Adrenal gland (tissue), 12 donors: ENCODE measurements around the gene RGS7. TPM values are rescaled to one million over a fixed set of nuclear protein-coding genes. Genes with fewer than 3 reads are reported as not detected.

Source experiments
- DNase-seq, 7 donors: peaks; one replicate each; pipeline ENCODE4 v3.0.0-alpha.2; 2019 to 2020
- H3K27ac ChIP-seq, 5 donors: fragments of 200-600 bp; sonication (generic) in 4 of 5; 1 replicate in 3 of 5; 2 replicates in 2 of 5; pipeline versions ENCODE4 v1.5.1 to v1.8.0; 2016 to 2020; ENCODE audit warnings: mild to moderate bottlenecking in 1 of 5
- H3K27me3 ChIP-seq: fragments of 200-600 bp; 2 replicates; pipeline ENCODE4 v1.8.0; 2021
- H3K36me3 ChIP-seq, 2 donors: fragments of 200-600 bp; replicated peaks in 1 of 2; 1 replicate in 1 of 2; 2 replicates in 1 of 2; pipeline versions ENCODE4 v1.5.1 to v1.8.0; 2018 to 2022
- H3K4me1 ChIP-seq, 2 donors: fragments of 200-600 bp; replicated peaks in 1 of 2; 1 replicate in 1 of 2; 2 replicates in 1 of 2; pipeline versions ENCODE4 v1.5.1 to v1.8.0; 2018 to 2021
- H3K4me3 ChIP-seq, 4 donors: fragments of 200-600 bp; sonication (generic) in 3 of 4; one replicate each; pipeline ENCODE4 v1.5.1; 2016 to 2018
- H3K9me3 ChIP-seq, 3 donors: fragments of 200-600 bp; sonication (generic) in 1 of 3; replicated peaks in 1 of 3; 1 replicate in 2 of 3; 2 replicates in 1 of 3; pipeline versions ENCODE4 v1.5.1 to v1.8.0; 2016 to 2021
- POLR2A ChIP-seq, 2 donors: fragments of 450-650 bp; IDR thresholded peaks; one replicate each; pipeline ENCODE4 v1.6.1; 2017; ENCODE audit warnings: antibody characterized with exemption in 2 of 2, mild to moderate bottlenecking in 2 of 2, moderate library complexity in 1 of 2
- WGBS, 4 donors: extraction: QIAGEN DNeasy Blood & Tissue Kit in 2 of 4; methylation state at CpG; one replicate each; pipeline versions ENCODE4 v1.1.5 to v1.1.7; 2013 to 2017; 5-methylcytosine and 5-hydroxymethylcytosine counted together
- intact Hi-C, 2 donors: fragments of 100-400 bp; cut with DNase I; formaldehyde crosslinking; loops; one replicate each; pipeline versions ENCODE4 v1.14.1 to v1.15.0; 2022 to 2023
- polyA plus RNA-seq, 3 donors: library from polyadenylated mRNA; stranded (reverse); fragments of 200-250 nt in 2 of 3; fragments of 350-450 nt in 1 of 3; fragmentation: Illumina TruSeq in 1 of 3; extraction: RNeasy Lipid Tissue Mini Kit (QIAGEN cat#74804) in 1 of 3; gene quantifications; one replicate each; pipeline ENCODE4 v1.2.3, GENCODE V29; 2013 to 2014
- total RNA-seq, 9 donors: library from RNA; depleted of rRNA in 4 of 9; stranded (reverse); fragments of >200 nt in 4 of 9; fragments of 120-200 nt in 1 of 9; fragmentation: NEBNext Ultra II Directional in 1 of 9; extraction: Animal tissue kit (Norgen Biotek cat#: 25700) in 1 of 9; gene quantifications; one replicate each; pipeline versions ENCODE4 v1.1.0 to v1.2.4, GENCODE V29; 2013 to 2023
- TF ChIP-seq, protein P1 (sequence below), 6 experiments: fragments of 450-650 bp in 4 of 6; fragments of 200-600 bp in 2 of 6; sonication (generic) in 1 of 6; IDR thresholded peaks; 1 replicate in 5 of 6; 2 replicates in 1 of 6; pipeline versions ENCODE4 v1.5.1 to v1.8.0; 2016 to 2021; ENCODE audit warnings: antibody characterized with exemption in 6 of 6, mild to moderate bottlenecking in 2 of 6, moderate library complexity in 1 of 6
- donor health status: healthy with polysubstance abuse.
- donor health status: Bipolar disorder and iron deficiency.
- donor health status: DM: yes; HTN: yes; CAD: no.
- donor health status: DM: no; HTN: no; CAD: no.
- donor health status: DM: no; HTN: no; CAD: no.
- donor health status: DM: yes; HTN: yes; CAD: no.

Gene RGS7
- total and polyA plus RNA-seq, 12 donors, result 1.1 to 6.1 (median 3.0) TPM

DNA sequence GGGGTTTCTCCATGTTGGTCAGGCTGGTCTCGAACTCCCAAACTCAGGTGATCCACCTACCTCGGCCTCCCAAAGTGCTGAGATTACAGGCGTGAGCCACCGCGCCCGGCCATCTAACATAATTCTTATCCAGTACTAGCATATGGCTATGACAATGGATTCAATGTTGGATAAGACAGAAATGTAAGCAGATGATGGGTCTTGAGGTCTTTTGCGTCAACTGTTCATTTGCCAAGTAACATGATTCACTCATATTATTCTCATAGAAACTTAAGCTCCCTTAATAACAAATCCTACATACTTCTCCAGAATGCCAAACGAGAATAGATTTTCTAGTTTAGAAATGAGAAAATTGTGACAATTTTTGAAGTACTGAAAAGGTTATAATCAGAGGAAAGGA is 170.3 kb downstream of the RGS7 start:
- no peak for DNase-seq
- Histone ChIP-seq H3K27ac (no peak overlapping the region), H3K4me1 (no peaks in the 10 kb centered on the region), H3K9me3 (no peaks in the 10 kb centered on the region), H3K36me3 (no peaks in the 10 kb centered on the region), H3K27me3 (no peaks in the 10 kb centered on the region), H3K4me3 (no peak overlapping the region)
- intact Hi-C loops, result no loop called here
- TF ChIP-seq POLR2A (IDR thresholded peaks at IDR 0.05), result no peak
- TF ChIP-seq, protein P1, sequence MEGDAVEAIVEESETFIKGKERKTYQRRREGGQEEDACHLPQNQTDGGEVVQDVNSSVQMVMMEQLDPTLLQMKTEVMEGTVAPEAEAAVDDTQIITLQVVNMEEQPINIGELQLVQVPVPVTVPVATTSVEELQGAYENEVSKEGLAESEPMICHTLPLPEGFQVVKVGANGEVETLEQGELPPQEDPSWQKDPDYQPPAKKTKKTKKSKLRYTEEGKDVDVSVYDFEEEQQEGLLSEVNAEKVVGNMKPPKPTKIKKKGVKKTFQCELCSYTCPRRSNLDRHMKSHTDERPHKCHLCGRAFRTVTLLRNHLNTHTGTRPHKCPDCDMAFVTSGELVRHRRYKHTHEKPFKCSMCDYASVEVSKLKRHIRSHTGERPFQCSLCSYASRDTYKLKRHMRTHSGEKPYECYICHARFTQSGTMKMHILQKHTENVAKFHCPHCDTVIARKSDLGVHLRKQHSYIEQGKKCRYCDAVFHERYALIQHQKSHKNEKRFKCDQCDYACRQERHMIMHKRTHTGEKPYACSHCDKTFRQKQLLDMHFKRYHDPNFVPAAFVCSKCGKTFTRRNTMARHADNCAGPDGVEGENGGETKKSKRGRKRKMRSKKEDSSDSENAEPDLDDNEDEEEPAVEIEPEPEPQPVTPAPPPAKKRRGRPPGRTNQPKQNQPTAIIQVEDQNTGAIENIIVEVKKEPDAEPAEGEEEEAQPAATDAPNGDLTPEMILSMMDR (IDR thresholded peaks at IDR 0.05), result no peak
- 70 to 92% (median 76%) methylated on average over 8 of the region's 8 CpGs for WGBS, 4 donors

DNA sequence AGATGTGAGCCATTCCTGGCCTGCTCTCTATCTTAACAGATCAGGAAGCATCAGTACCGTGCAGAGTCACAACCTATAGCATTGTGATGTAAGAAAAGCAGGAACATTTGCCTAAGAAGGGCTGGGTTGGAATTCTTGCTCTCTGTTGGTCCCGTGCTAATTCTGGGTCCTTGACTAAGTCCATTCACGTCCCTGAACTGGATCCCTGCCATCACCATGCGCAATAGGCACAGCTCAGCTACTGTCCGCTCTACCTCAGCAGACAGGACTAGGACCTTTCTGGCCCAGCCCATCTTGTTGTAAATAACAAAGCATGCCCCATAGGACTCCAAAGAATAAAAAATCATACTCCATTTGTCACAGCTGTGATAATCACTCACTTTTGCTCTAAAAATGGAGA is 175.0 kb downstream of the RGS7 start:
- no peak overlapping the region for H3K4me3 ChIP-seq
- no peak overlapping the region for H3K27ac ChIP-seq
- intact Hi-C loops, result no loop called here
- DNase-seq, result peak in 4 of 7 donors; percentile 25 to 60 (median 46)
- TF ChIP-seq POLR2A (IDR thresholded peaks at IDR 0.05), result no peak
- TF ChIP-seq, protein P1 (IDR thresholded peaks at IDR 0.05), result no peak
- H3K36me3 ChIP-seq, result no peaks in the 10 kb centered on the region
- WGBS, 4 donors, result 69 to 79% (median 75%) methylated on average over 5 of the region's 5 CpGs
- no peaks in the 10 kb centered on the region for H3K4me1 ChIP-seq
- no peaks in the 10 kb centered on the region for H3K9me3 ChIP-seq
- no peaks in the 10 kb centered on the region for H3K27me3 ChIP-seq

DNA sequence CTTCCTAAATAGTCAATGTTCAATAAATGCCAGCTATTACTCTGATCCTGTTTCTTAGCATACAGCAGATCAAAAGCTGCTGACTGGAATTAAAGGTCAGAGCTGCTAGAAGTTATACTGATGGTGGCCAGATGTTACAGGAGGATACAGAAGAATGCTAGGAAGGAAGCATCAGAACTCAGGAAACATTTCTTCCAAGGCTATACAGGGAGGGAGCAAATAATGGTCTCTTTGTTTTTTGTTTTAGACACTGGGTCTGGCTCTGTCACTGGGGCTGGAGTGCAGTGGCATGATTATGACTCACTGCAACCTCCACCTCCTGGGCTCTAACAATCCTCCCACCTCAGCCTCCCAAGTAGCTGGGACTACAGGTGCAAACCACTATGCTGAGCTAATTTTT is 175.5 kb downstream of the RGS7 start:
- no peak for DNase-seq
- no peaks in the 10 kb centered on the region for H3K4me1 ChIP-seq
- H3K9me3 ChIP-seq, result no peaks in the 10 kb centered on the region
- H3K36me3 ChIP-seq, result no peaks in the 10 kb centered on the region
- no peak for TF ChIP-seq POLR2A (IDR thresholded peaks at IDR 0.05)
- TF ChIP-seq, protein P1 (IDR thresholded peaks at IDR 0.05), result no peak
- H3K27me3 ChIP-seq, result no peaks in the 10 kb centered on the region
- intact Hi-C loops, result no loop called here
- H3K27ac ChIP-seq, result no peak overlapping the region
- no peak overlapping the region for H3K4me3 ChIP-seq

DNA sequence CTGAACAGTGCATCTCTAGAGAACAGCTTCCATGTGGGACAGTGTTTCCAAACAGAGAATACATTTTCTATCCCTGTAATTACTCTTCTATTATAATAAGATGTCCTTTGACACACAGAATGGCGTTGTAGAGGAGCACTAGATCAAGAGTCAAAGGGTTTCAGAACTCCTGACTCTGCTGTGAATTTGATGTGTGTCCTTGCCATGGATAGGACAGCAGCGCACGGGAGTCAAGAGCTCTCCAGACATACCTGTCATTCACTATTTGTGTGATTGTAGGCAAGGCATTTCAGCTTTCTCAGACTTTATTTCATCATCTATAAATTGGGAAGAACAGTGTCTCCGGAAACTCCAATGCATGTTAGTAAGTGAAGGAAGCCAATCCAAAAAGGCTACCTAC is 176.4 kb downstream of the RGS7 start:
- H3K9me3 ChIP-seq, result no peaks in the 10 kb centered on the region
- H3K27ac ChIP-seq, result no peak overlapping the region
- 77 to 87% (median 78%) methylated on average over 4 of the region's 4 CpGs for WGBS, 4 donors
- no peak for TF ChIP-seq POLR2A (IDR thresholded peaks at IDR 0.05)
- TF ChIP-seq, protein P1 (IDR thresholded peaks at IDR 0.05), result no peak
- no peak for DNase-seq
- H3K4me3 ChIP-seq, result no peak overlapping the region
- H3K4me1 ChIP-seq, result no peaks in the 10 kb centered on the region
- no peaks in the 10 kb centered on the region for H3K36me3 ChIP-seq
- intact Hi-C loops, result no loop called here
- no peaks in the 10 kb centered on the region for H3K27me3 ChIP-seq
